ENCODE results near the gene CAMK1D. TPM values are rescaled to one million over a fixed set of nuclear protein-coding genes. Genes with fewer than 3 reads are reported as not detected.

Gene CAMK1D
- total RNA-seq, 1 experiment from 2014 or later = 6.3 TPM

GRCh38 chr10:12408472-12408871 is 59.1 kb downstream of the CAMK1D start:
- no peaks in the 10 kb centered on the region for H4K20me1 ChIP-seq (ENCODE audit: control insufficient read depth, insufficient read depth, insufficient read length)
- no peaks in the 10 kb centered on the region for H3K27me3 ChIP-seq (ENCODE audit: insufficient read depth, low read length)
- H3K4me1 ChIP-seq (ENCODE audit: insufficient read depth, low read length) = no peaks in the 10 kb centered on the region
- Mint-ChIP-seq H3K4me1 (peaks cover 5% of the 10 kb centered on the region in 2 experiments), H3K36me3 (ENCODE audit: insufficient read depth in 1 of 3, low read depth in 3 of 3) (peaks cover 0 to 1% (median 0%) of the 10 kb centered on the region in 3 experiments; a peak in 3 of 7 replicates), H3K27me3 (ENCODE audit: low read depth) (no peaks in the 10 kb centered on the region; the same call in 1 of the 2 replicates), H3K4me3 (no peak overlapping the region), H3K27ac (no peak overlapping the region), H3K9me3 (peaks cover 0 to 2% of the 10 kb centered on the region in 2 experiments; a peak in 2 of 5 replicates)
- no peak overlapping the region for H2BK120ac ChIP-seq (ENCODE audit: low read depth, low read length, poor library complexity, severe bottlenecking)
- H3K79me1 ChIP-seq (ENCODE audit: insufficient read depth, low read depth, low read length, poor library complexity, severe bottlenecking) = no peaks in the 10 kb centered on the region
- no peak overlapping the region for H3T11ph ChIP-seq (ENCODE audit: low read length)
- H3K18ac ChIP-seq (ENCODE audit: insufficient read length, low read depth, low read length) = no peak overlapping the region
- TF ChIP-seq CTCF (conservative IDR thresholded peaks at IDR 0.05) = no peak
- H3K23me2 ChIP-seq (ENCODE audit: insufficient read length, low read depth, low read length, poor library complexity, severe bottlenecking) = no peaks in the 10 kb centered on the region
- H4K91ac ChIP-seq (ENCODE audit: insufficient read length, low read depth, low read length) = no peak overlapping the region
- H3K9me3 ChIP-seq (ENCODE audit: control insufficient read depth, low read depth, low read length) = no peaks in the 10 kb centered on the region
- H3K4me2 ChIP-seq (ENCODE audit: insufficient read depth, insufficient read length, low read length) = no peak overlapping the region
- no peak overlapping the region for H2AK5ac ChIP-seq (ENCODE audit: insufficient read length, low read length)
- H3K56ac ChIP-seq (ENCODE audit: insufficient read length, low read depth, low read length) = no peak overlapping the region
- no peaks in the 10 kb centered on the region for H3K79me2 ChIP-seq (ENCODE audit: insufficient read depth, low read length)
- no CpG with 5 or more reads among the region's 8 CpGs for WGBS (ENCODE audit: extremely low coverage, insufficient read length, low lambda C conversion rate)
- H3K4ac ChIP-seq (ENCODE audit: low read depth, low read length) = no peak overlapping the region
- H3K14ac ChIP-seq (ENCODE audit: insufficient read depth, low read length) = no peak overlapping the region
- H2BK12ac ChIP-seq (ENCODE audit: insufficient read length, low read depth, low read length) = no peak overlapping the region
- DNase-seq = no peak
- no peak overlapping the region for H4K5ac ChIP-seq (ENCODE audit: insufficient read length, low read depth, low read length)
- H3K23ac ChIP-seq (ENCODE audit: insufficient read length, low read depth, low read length) = no peak overlapping the region
- no peak overlapping the region for H2BK20ac ChIP-seq (ENCODE audit: low read depth, low read length, poor library complexity, severe bottlenecking)
- no peak overlapping the region for H2BK5ac ChIP-seq (ENCODE audit: insufficient read length, low read length)
- no peak overlapping the region for H2AFZ ChIP-seq (ENCODE audit: low read length)
- no peak overlapping the region for H3K9ac ChIP-seq (ENCODE audit: extremely low read depth, insufficient read length, low read length)
- no peak overlapping the region for H4K8ac ChIP-seq (replicated peaks; ENCODE audit: insufficient read length, low read depth, low read length)
- H3K27ac ChIP-seq (ENCODE audit: insufficient read length, low read depth, low read length) = no peak overlapping the region
- no peak overlapping the region for H2BK15ac ChIP-seq (ENCODE audit: low read depth, low read length)

Measured in H9 (cell line).